GM23248 (cell line): ENCODE measurements around the gene GPR108. TPM values are rescaled to one million over a fixed set of nuclear protein-coding genes. Genes with fewer than 3 reads are reported as not detected.

Experiments
- DNase-seq: peaks from one replicate; pipeline ENCODE4 v3.0.0-alpha.2; 2015
- H2AFZ ChIP-seq: fragments of 200-600 bp; sonication (generic); 2 replicates; pipeline ENCODE4 v1.6.1; 2016; ENCODE audit warnings: antibody characterized with exemption
- H3F3A ChIP-seq: fragments of 200-600 bp; sonication (generic); 2 replicates; pipeline ENCODE4 v1.6.1; 2016; ENCODE audit warnings: mild to moderate bottlenecking, antibody characterized with exemption, mixed run types; ENCODE audit not compliant: insufficient read depth
- H3K27ac ChIP-seq: fragments of 200-600 bp; sonication (generic); 2 replicates; pipeline ENCODE4 v1.5.1; 2016; ENCODE audit warnings: mild to moderate bottlenecking
- H3K27me3 ChIP-seq: fragments of 200-600 bp; sonication (generic); replicated peaks from 2 replicates; pipeline ENCODE4 v1.6.1; 2016; ENCODE audit warnings: mild to moderate bottlenecking; ENCODE audit not compliant: insufficient read depth
- H3K36me3 ChIP-seq: fragments of 200-600 bp; sonication (generic); 2 replicates; pipeline ENCODE4 v1.6.1; 2016; ENCODE audit warnings: low read depth, mild to moderate bottlenecking
- H3K4me1 ChIP-seq: fragments of 200-600 bp; sonication (generic); 2 replicates; pipeline ENCODE4 v1.6.1; 2016; ENCODE audit warnings: mild to moderate bottlenecking; ENCODE audit not compliant: insufficient read depth
- H3K4me2 ChIP-seq: fragments of 200-600 bp; sonication (generic); one replicate; pipeline ENCODE4 v1.6.1; 2016; ENCODE audit warnings: mild to moderate bottlenecking; ENCODE audit not compliant: unreplicated experiment
- H3K4me3 ChIP-seq: fragments of 200-600 bp; sonication (generic); 2 replicates; pipeline ENCODE4 v1.5.1; 2016; ENCODE audit warnings: mild to moderate bottlenecking
- H3K79me2 ChIP-seq: fragments of 200-600 bp; sonication (generic); 2 replicates; pipeline ENCODE4 v1.6.1; 2016; ENCODE audit warnings: mild to moderate bottlenecking; ENCODE audit not compliant: insufficient read depth
- H3K9ac ChIP-seq: fragments of 200-600 bp; sonication (generic); 2 replicates; pipeline ENCODE4 v1.6.1; 2016; ENCODE audit warnings: mild to moderate bottlenecking
- H3K9me2 ChIP-seq: fragments of 200-600 bp; sonication (generic); 2 replicates; pipeline ENCODE4 v1.6.1; 2016; ENCODE audit warnings: mixed run types, mild to moderate bottlenecking, moderate library complexity; ENCODE audit not compliant: insufficient read depth
- H3K9me3 ChIP-seq: fragments of 200-600 bp; sonication (generic); one replicate; pipeline ENCODE4 v1.6.1; 2017; ENCODE audit warnings: low read depth
- H4K20me1 ChIP-seq: fragments of 200-600 bp; sonication (generic); 2 replicates; pipeline ENCODE4 v1.6.0; 2016; ENCODE audit not compliant: insufficient read depth
- EZH2 ChIP-seq: fragments of 200-600 bp; sonication (generic); IDR thresholded peaks from 2 replicates; pipeline ENCODE4 v1.6.1; 2018; ENCODE audit warnings: antibody characterized with exemption, mild to moderate bottlenecking; ENCODE audit not compliant: insufficient read depth, poor library complexity, severe bottlenecking
- EZH2phosphoT487 ChIP-seq: fragments of 200-600 bp; sonication (generic); IDR thresholded peaks from 2 replicates; pipeline ENCODE4 v1.6.1; 2018; ENCODE audit warnings: antibody characterized with exemption, moderate library complexity, mild to moderate bottlenecking, low read depth; ENCODE audit not compliant: insufficient read depth
- WGBS, 2 experiments: methylation state at CpG; one replicate each; pipeline ENCODE4 v1.1.6; 2015 to 2017; ENCODE audit warnings: low lambda C conversion rate in 2 of 2, low coverage in 1 of 2; ENCODE audit errors: missing lambda C conversion rate in 2 of 2; 5-methylcytosine and 5-hydroxymethylcytosine counted together
- in situ Hi-C: fragments of 300-500 bp; cut with MboI; formaldehyde crosslinking; loops from 2 replicates; pipeline ENCODE4 v1.15.0; 2020
- polyA plus RNA-seq: library from polyadenylated mRNA; unstranded; fragments of >200 nt; fragmentation: Nextera tagmentation; extraction: Ambion mirVana; gene quantifications from 2 replicates; pipeline ENCODE4 v1.2.1, GENCODE V29; 2016
- total RNA-seq: library from RNA; depleted of rRNA; stranded (reverse); fragments of >200 nt; shearing (Covaris generic); gene quantifications from 2 replicates; pipeline ENCODE4 v1.2.3, GENCODE V29; 2014

GPR108 gene
- total and polyA plus RNA-seq, 2 experiments from 2014 or later: 75.7 to 78.8 TPM

DNA sequence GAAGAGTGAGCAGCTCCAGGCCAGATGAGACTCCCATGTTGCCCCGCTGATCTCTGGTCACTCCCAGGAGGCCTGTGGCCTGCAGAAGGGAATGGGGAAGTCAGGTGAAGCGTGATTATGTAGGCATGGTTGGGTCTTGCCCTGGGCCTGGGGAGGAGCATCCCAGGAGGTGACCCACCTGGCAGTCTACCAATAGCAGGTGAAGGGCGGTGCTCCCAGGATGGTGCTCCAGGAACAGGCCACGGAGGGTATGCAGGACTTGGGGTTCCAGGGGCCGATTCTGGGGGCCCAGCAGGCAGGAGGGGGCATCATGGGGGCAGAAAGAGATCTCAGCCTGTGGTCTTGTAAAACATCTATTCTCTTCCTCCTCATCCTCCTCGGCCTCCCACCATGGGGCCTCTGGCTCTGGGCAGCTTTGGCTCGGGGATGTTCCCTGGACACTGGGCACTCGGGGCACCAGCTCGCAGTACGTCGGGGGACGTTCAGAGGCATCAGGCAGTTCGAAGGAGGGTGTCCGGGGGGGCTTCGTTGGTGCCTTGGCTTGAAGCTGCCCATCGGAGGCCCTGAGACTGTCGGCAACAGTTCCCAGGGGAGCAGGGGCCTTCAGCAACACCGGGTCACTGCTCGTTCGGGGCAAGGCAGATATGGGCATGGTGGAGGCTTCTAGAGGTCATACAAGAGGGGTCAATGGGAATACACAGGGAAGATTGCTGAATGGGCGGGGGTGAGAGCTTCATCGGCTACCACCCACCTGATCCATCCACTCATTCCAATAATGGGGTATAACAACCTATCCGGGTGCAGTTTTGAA is 17.5 kb upstream of the GPR108 start:
- in situ Hi-C loops: no loop called here
- no peaks in the 10 kb centered on the region for H3K4me1 ChIP-seq
- no peaks in the 10 kb centered on the region for H3K27me3 ChIP-seq
- no peaks in the 10 kb centered on the region for H4K20me1 ChIP-seq
- H3K36me3 ChIP-seq: peaks cover 5% of the 10 kb centered on the region; the same call in 1 of the 2 replicates
- no peak overlapping the region for H3K27ac ChIP-seq
- 0 out of 2 replicates have a peak, but pooled peaks cover 7% of the 10 kb centered on the region for H3F3A ChIP-seq
- H3K9me3 ChIP-seq: no peaks in the 10 kb centered on the region
- TF ChIP-seq EZH2phosphoT487 (no peak), EZH2 (no peak)
- H3K9me2 ChIP-seq: no peaks in the 10 kb centered on the region
- DNase-seq: no peak
- H3K9ac ChIP-seq: no peak overlapping the region
- H3K4me2 ChIP-seq: no peak overlapping the region
- H3K4me3 ChIP-seq: no peak overlapping the region
- no peaks in the 10 kb centered on the region for H3K79me2 ChIP-seq
- H2AFZ ChIP-seq: no peak overlapping the region
- WGBS, 2 experiments: 88 to 89% methylated on average over 22 of the region's 23 CpGs

- TF ChIP-seq EZH2phosphoT487 (no peak), EZH2 (no peak)
- H3K4me2 ChIP-seq: no peak overlapping the region
- 96 to 100% methylated on average over 18 to 22 of the region's 22 CpGs for WGBS, 2 experiments
- no peaks in the 10 kb centered on the region for H3K79me2 ChIP-seq
- no peaks in the 10 kb centered on the region for H3K9me3 ChIP-seq
- H3F3A ChIP-seq: peaks cover 11% of the 10 kb centered on the region; the same call in 1 of the 2 replicates
- no peaks in the 10 kb centered on the region for H3K9me2 ChIP-seq
- no peak overlapping the region for H3K4me3 ChIP-seq
- no peak overlapping the region for H3K9ac ChIP-seq
- in situ Hi-C loops: no loop called here
- no peak overlapping the region for H3K27ac ChIP-seq
- no peak for DNase-seq
- no peaks in the 10 kb centered on the region for H4K20me1 ChIP-seq
- H3K36me3 ChIP-seq: peaks cover 8% of the 10 kb centered on the region
- H2AFZ ChIP-seq: no peak overlapping the region
- no peaks in the 10 kb centered on the region for H3K27me3 ChIP-seq
- no peaks in the 10 kb centered on the region for H3K4me1 ChIP-seq
These were observed 16.8 kb upstream of the GPR108 start for GRCh38 chr19:6754136-6754535.

DNA sequence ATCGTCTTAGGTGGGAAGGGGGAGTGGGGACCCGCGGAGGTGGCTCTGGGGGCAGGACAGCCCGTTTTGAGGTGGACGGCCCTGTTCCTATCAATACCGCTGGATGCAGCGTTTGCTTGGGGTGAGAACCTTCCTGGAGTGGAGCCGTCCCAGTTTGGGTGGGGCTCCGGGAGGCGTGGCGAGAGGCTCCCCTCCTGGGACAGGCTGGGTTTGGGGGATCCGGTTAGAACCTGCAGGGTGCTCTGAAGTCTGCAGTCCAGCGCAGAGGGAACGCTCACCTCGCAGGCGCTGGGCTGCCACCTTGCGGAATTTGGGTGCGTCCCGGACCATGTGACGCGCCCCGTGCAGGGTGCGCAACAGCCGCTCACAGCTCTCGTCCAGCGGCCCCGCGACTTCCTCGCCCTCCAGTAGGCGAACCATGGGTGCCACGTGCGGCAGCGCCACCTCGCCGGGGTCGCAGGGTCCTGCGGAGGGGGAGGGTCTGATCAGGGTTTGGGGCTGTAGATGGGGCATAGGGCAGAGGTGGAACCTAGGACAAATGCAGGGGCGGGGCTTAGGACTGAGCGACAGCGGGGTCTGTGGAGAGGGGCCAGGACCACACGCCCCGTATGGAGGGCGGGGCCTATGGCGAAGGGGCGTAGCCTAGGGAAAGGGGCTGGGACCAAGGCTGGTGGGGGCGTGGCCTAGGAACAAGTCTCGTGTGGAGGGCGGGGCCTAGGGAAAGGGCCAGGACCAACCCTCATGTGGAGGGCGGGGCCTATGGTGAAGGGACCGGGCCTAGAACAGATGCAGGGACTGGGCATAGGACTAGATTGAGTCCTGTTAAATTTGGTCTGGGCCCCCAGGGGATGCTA is 16.0 kb upstream of the GPR108 start:
- Histone ChIP-seq H3K9me2 (no peaks in the 10 kb centered on the region), H2AFZ (peak overlapping the region; percentile 83), H3K4me2 (peak overlapping the region; percentile 85), H3K27ac (no peak overlapping the region), H3F3A (peaks cover 13% of the 10 kb centered on the region; the same call in 1 of the 2 replicates), H3K9me3 (no peaks in the 10 kb centered on the region), H3K36me3 (peaks cover 13% of the 10 kb centered on the region), H3K9ac (peak overlapping the region; percentile 60), H3K27me3 (no peaks in the 10 kb centered on the region), H3K4me1 (no peaks in the 10 kb centered on the region), H3K79me2 (no peaks in the 10 kb centered on the region), H3K4me3 (peak overlapping the region; percentile 69), H4K20me1 (no peaks in the 10 kb centered on the region)
- TF ChIP-seq EZH2 (no peak), EZH2phosphoT487 (no peak)
- peak; percentile 87 for DNase-seq
- WGBS, 2 experiments: 7 to 10% methylated on average over 34 to 49 of the region's 50 CpGs
- in situ Hi-C loops: no loop called here
